ENCODE results near the gene FGF21.
A peak's percentile ranks its signal among the peaks of the same experiment; 100 is the strongest.
"Not testable (repeated sequence)": the region's sequence is repeated elsewhere in the genome, so short reads cannot be mapped to it uniquely, and the experiment has no call there.

FGF21 gene

GRCh38 chr19:48755787-48756186 lies 463 bp downstream of the FGF21 start:
- DNase-seq: no peak

DNA sequence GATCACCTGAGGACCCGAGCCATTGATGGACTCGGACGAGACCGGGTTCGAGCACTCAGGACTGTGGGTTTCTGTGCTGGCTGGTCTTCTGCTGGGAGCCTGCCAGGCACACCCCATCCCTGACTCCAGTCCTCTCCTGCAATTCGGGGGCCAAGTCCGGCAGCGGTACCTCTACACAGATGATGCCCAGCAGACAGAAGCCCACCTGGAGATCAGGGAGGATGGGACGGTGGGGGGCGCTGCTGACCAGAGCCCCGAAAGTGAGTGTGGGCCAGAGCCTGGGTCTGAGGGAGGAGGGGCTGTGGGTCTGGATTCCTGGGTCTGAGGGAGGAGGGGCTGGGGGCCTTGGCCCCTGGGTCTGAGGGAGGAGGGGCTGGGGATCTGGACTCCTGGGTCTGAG lies 888 bp downstream of the FGF21 start:
- DNase-seq: no peak

DNA sequence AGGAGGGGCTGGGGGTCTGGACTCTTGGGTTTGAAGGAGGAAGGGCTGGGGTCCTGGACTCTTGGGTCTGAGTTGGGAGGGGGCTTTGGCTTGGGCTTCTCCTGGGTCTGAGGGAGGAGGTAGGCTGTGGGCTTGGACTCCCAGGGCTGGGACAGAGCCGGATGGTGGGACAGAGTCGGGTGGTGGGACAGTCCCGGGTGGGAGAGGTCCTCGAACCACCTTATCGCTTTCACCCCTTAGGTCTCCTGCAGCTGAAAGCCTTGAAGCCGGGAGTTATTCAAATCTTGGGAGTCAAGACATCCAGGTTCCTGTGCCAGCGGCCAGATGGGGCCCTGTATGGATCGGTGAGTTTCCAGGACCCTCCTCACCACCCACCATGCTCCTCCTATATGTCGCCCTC lies 1.4 kb downstream of the FGF21 start:
- DNase-seq: no peak

- DNase-seq: no peak
These were observed 1.9 kb downstream of the FGF21 start for GRCh38 chr19:48757089-48757675.

DNA sequence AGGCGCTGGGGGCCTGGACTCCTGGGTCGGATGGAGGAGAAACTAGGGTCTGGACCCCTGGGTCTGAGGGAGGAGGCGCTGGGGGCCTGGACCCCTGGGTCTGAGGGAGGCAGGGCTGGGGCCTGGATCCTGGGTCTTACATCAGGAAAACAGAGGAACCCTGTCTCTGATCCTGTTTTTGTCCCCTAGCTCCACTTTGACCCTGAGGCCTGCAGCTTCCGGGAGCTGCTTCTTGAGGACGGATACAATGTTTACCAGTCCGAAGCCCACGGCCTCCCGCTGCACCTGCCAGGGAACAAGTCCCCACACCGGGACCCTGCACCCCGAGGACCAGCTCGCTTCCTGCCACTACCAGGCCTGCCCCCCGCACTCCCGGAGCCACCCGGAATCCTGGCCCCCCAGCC lies 2.4 kb downstream of the FGF21 start:
- DNase-seq: no peak

GRCh38 chr19:48760504-48761205 lies 5.3 kb downstream of the FGF21 start:
- DNase-seq: no peak

DNA sequence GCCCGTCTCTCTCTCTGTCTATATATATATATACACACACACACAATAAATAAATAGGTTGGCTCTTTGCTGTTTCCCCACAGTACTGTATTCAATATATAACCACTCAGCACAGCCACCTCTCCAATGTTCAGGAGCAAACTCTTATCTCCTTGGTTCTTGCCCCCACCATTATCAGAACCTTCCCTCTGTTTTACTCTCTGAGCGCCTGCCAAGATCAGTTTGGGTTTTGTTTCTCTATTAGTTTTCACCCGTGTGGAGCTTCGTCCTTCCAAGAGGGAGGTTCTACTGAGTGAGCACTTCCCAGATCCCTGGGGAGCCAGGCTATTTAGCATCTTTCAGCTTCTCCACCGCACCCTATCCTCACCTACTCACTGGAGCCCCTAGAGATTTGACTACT lies 10.5 kb downstream of the FGF21 start:
- not testable (repeated sequence) for DNase-seq

- DNase-seq: not testable (repeated sequence)
These were observed 12.9 kb downstream of the FGF21 start for GRCh38 chr19:48768171-48768753.

DNA sequence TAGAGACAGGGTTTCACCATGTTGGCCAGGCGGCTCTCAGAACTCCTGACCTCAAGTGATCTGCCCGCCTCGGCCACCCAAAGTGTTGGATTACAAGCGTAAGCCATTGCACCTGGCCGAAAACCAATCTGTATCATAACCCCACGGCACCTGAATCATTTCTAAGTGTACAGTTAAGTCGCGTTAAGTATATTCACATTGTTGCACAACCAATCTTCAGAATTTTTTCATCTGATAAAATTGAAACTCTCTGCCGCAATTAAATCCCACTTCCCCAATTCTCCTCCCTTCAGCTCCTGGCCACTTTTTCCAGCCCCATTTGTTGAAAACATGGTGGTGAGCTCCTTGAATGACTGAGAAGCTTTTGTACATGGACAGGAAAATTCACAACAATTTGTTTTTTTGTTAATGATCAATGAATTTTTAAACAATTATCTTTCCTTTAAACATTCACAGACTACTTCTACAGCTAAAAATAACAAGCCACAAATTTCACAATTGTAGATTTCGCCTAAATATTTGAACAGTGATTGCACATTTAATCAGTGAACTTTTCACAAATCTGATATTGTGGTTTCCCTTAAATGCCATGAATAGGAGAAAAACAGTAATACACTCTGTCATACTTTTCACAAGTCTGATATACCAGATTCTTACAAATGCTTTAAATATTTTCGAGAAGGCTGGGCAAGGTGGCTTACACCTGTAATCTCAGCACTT lies 13.8 kb downstream of the FGF21 start:
- no peak for DNase-seq

DNA sequence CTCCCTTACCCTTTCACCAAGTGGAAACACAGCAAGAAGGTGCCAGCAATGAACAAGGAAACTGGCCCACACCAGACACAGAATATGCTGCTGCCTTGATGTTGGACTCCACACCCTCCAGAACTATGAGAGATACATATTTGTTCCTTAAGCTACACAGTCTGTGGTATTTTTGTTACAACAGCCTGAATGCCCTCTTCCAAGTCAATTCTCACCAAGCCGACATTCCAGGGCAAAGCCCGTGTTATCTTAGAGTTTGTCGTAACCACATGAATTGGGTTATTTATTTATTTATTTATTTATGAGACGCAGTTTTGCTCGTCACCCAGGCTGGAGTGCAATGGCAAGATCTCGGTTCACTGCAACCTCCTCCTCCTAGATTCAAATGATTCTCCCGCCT lies 14.9 kb downstream of the FGF21 start:
- no peak for DNase-seq

GRCh38 chr19:48770734-48771472 lies 15.6 kb downstream of the FGF21 start:
- no peak for DNase-seq

DNA sequence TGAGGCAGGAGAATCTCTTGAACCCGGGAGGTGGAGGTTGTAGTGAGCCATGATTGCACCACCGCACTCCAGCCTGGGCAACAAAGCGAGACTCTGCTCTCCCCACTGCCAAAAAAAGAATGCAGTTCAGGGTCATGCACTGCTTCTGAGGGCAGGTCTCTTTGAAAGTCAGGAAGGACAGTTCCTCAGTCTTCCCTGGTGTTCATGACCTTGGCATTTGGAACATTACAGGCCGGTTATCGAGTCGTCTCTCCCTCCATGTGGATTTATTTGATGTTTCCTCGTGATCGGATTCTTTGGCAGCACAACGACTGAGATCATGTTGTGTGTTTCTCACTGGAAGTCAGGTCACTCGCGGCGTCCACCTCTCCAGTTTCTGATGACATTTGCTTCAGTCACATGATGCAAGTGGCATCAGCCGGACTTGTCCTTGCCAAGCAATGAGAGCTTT lies 17.2 kb downstream of the FGF21 start:
- no peak for DNase-seq

DNA sequence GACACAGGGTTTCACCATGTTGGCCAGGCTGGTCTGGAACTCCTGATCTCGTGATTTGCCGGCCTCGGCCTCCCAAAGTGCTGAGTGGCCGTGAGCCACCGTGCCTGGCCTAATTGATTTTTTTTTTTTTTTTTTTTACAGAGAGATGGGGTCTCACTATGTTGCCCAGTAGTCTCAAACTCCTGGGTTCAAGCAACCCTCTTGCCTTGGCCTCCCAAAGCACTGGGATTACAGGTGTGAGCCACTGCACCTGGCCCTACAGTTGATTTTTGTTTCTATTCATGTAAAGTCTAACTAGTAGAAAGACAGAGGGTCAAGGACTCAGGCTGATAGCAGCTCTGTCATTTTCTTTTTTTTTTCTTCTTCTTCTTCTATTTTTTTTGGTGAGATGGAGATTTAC lies 21.8 kb downstream of the FGF21 start:
- DNase-seq: no peak

GRCh38 chr19:48777720-48778119 lies 22.4 kb downstream of the FGF21 start:
- no peak for DNase-seq

GRCh38 chr19:48779636-48780035 lies 24.3 kb downstream of the FGF21 start:
- DNase-seq: no peak

GRCh38 chr19:48780631-48781391 lies 25.5 kb downstream of the FGF21 start:
- no peak for DNase-seq

DNA sequence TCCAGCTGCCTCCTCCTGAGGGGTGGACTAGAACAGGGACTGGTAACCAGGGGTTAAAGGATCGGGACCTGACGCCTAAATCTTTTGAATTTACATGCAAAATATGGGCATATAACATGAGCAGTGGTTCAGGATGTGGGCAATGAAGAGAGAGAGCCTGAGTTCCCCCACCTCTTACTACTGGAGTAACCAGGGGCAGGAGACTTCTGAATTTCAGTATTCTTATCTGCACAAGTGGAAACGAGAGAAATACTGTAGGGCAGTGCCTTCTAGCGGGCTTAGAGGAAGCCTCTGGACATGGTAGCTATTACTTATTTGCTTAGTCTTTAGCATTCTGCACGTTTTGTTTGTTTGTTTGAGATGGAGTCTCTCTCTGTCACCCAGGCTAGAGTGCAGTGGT lies 29.2 kb downstream of the FGF21 start:
- DNase-seq: no peak

- not testable (repeated sequence) for DNase-seq
These were observed 31.1 kb downstream of the FGF21 start for GRCh38 chr19:48786422-48786821.

- DNase-seq: not testable (repeated sequence)
These were observed 32.0 kb downstream of the FGF21 start for GRCh38 chr19:48787331-48787730.

GRCh38 chr19:48793271-48793670 lies 37.9 kb downstream of the FGF21 start:
- no peak for DNase-seq

GRCh38 chr19:48794291-48794690 lies 39.0 kb downstream of the FGF21 start:
- DNase-seq: no peak

DNA sequence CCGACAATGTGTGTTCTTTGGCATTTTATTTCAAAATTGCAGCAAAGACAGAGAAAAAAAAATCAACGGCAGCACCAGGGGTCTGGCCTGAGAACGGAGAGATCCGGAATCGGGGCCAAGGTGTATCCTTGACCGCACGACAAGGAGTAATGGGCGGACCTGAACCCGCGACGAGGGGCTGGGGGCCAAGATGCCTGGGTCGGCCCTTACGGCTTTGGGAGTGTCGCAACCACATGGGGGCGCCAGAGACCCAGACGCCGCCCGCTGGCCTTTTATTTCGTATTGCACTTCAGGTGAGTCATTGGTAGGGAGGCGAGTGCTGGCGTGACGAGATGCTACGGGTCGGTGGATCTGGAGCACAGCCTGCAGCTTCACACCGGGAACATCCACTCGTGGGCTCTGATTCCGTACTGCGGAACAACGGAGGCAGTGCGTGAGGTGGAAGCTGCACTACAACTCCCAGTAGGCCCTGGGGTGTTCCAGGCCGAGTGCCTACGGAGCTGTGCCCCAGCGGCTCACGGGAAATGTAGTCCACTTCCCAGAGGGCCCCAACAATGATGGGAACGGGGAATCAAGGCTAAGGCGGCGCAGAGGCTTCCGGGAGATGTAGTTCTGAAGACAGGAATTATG lies 39.8 kb downstream of the FGF21 start:
- peak; percentile 68 for DNase-seq

Measured in KG1 (cell line).